HCT116 (cell line): ENCODE measurements around the gene NUCB2. TPM values are rescaled to one million over a fixed set of nuclear protein-coding genes. Genes with fewer than 3 reads are reported as not detected.

ENCODE experiments used
- ATAC-seq: fragments of 200-7000 bp; cut with Tn5 transposase; 2 replicates; pipeline ENCODE4 v1.9.1; 2020; ENCODE audit warnings: mild to moderate bottlenecking, moderate library complexity
- BruUV-seq: library from RNA; stranded (reverse); fragments of 400-500 nt; replicated peaks from 2 replicates; lab custom pipeline; 2021; lab: Mats Ljungman, UMichigan
- CTCF ChIA-PET: fragments of 300-600 bp; sonication (Branson Sonifier 250); formaldehyde crosslinking; loops from one replicate; lab custom pipeline; 2021; ENCODE audit warnings: antibody characterized with exemption; lab: Charles Lee
- POLR2A ChIA-PET: fragments of 300-600, 350-600 bp; sonication (Branson Sonifier 250); formaldehyde crosslinking; loops from one replicate; lab custom pipeline; 2021; ENCODE audit warnings: antibody characterized with exemption; lab: Charles Lee
- RAD21 ChIA-PET, 2 experiments: fragments of 300-600 bp; sonication (Branson Sonifier 250); formaldehyde crosslinking; loops; one replicate each; lab custom pipeline; 2023; ENCODE audit warnings: low total read pairs in 2 of 2; ENCODE audit not compliant: uncharacterized antibody in 2 of 2, unreplicated experiment in 2 of 2, low non-redundant PET in 1 of 2; lab: Charles Lee
- DNase-seq: peaks from one replicate; pipeline ENCODE4 v3.0.0-alpha.2; 2010; ENCODE audit warnings: low read depth, low spot score
- H2AFZ ChIP-seq: fragments of 200-600 bp; shearing (Covaris generic), sonication (generic); 2 replicates; pipeline ENCODE4 v1.6.1; 2017; ENCODE audit warnings: low read depth, mixed run types, mixed read lengths, antibody characterized with exemption, low read length; ENCODE audit not compliant: poor library complexity, severe bottlenecking
- H3K27ac ChIP-seq: 2 replicates; pipeline ENCODE4 v1.5.1; 2012; ENCODE audit warnings: low read depth, low read length
- H3K27me3 ChIP-seq: fragments of 200-600 bp; sonication (generic); 2 replicates; pipeline ENCODE4 v1.6.1; 2016; ENCODE audit warnings: mixed run types, low read length, mixed read lengths; ENCODE audit not compliant: insufficient read depth
- H3K36me3 ChIP-seq, 2 experiments: fragments of 200-500 bp in 1 of 2; fragments of 200-600 bp in 1 of 2; sonication (Bioruptor generic) in 1 of 2; sonication (generic) in 1 of 2; 2 replicates each; pipeline versions ENCODE4 v1.5.1 to v1.6.1; 2014 to 2016; ENCODE audit warnings: low read length in 2 of 2, inconsistent platforms in 1 of 2, mixed read lengths in 1 of 2, mixed run types in 1 of 2; ENCODE audit not compliant: insufficient read depth in 2 of 2, control insufficient read depth in 1 of 2
- H3K4me1 ChIP-seq, 2 experiments: fragments of 200-600 bp in 1 of 2; sonication (generic) in 1 of 2; 2 replicates each; pipeline versions ENCODE4 v1.5.1 to v1.6.1; 2012 to 2017; ENCODE audit warnings: low read length in 2 of 2, inconsistent platforms in 1 of 2, mild to moderate bottlenecking in 1 of 2, mixed read lengths in 1 of 2, mixed run types in 1 of 2, moderate library complexity in 1 of 2; ENCODE audit not compliant: insufficient read depth in 2 of 2, control insufficient read depth in 1 of 2
- H3K4me2 ChIP-seq: fragments of 200-600 bp; sonication (generic); 2 replicates; pipeline ENCODE4 v1.6.1; 2017; ENCODE audit warnings: mixed run types, low read length, mixed read lengths
- H3K4me3 ChIP-seq, 2 experiments: fragments of 200-600 bp in 1 of 2; sonication (generic) in 1 of 2; replicated peaks in 1 of 2; 2 replicates each; pipeline ENCODE4 v1.5.1; 2011 to 2016; ENCODE audit warnings: low read length in 2 of 2, control low read depth in 1 of 2, low read depth in 1 of 2, mild to moderate bottlenecking in 1 of 2, mixed read lengths in 1 of 2, mixed run types in 1 of 2
- H3K79me2 ChIP-seq: fragments of 200-600 bp; sonication (generic); 2 replicates; pipeline ENCODE4 v1.6.1; 2017; ENCODE audit warnings: mild to moderate bottlenecking, mixed run types, low read length, moderate library complexity, mixed read lengths; ENCODE audit not compliant: insufficient read depth
- H3K9ac ChIP-seq: fragments of 200-600 bp; sonication (generic); 2 replicates; pipeline ENCODE4 v1.6.1; 2016; ENCODE audit warnings: low read length, mixed read lengths
- H3K9me2 ChIP-seq: fragments of 200-600 bp; sonication (generic), shearing (Covaris generic); 2 replicates; pipeline ENCODE4 v1.6.1; 2017; ENCODE audit warnings: mixed run types, mild to moderate bottlenecking, moderate library complexity; ENCODE audit not compliant: insufficient read depth
- H3K9me3 ChIP-seq, 2 experiments: fragments of 200-500 bp in 1 of 2; fragments of 200-600 bp in 1 of 2; sonication (Bioruptor generic) in 1 of 2; sonication (generic) in 1 of 2; 2 replicates each; pipeline ENCODE4 v1.6.1; 2014 to 2017; ENCODE audit warnings: low read length in 2 of 2, mixed read lengths in 2 of 2, inconsistent platforms in 1 of 2, low read depth in 1 of 2, mild to moderate bottlenecking in 1 of 2, mixed run types in 1 of 2, moderate library complexity in 1 of 2; ENCODE audit not compliant: control insufficient read depth in 1 of 2, insufficient read depth in 1 of 2
- H4K20me1 ChIP-seq: fragments of 200-600 bp; sonication (generic), shearing (Covaris generic); 2 replicates; pipeline ENCODE4 v1.6.1; 2017; ENCODE audit warnings: mixed run types, mild to moderate bottlenecking, moderate library complexity; ENCODE audit not compliant: insufficient read depth
- EZH2 ChIP-seq: fragments of 200-600 bp; sonication (generic); IDR thresholded peaks from 2 replicates; pipeline ENCODE4 v1.6.1; 2017; ENCODE audit warnings: antibody characterized with exemption, mixed run types
- EZH2phosphoT487 ChIP-seq: fragments of 200-600 bp; IDR thresholded peaks from 2 replicates; pipeline ENCODE4 v1.6.1; 2018; ENCODE audit warnings: antibody characterized with exemption, borderline replicate concordance
- POLR2A ChIP-seq: IDR thresholded peaks from 2 replicates; pipeline ENCODE4 v1.7.0; 2011; ENCODE audit warnings: borderline replicate concordance; ENCODE audit not compliant: insufficient read depth, insufficient read length; ENCODE audit errors: extremely low read depth
- RAD21 ChIP-seq: IDR thresholded peaks from 2 replicates; pipeline ENCODE4 v1.6.1; 2012; ENCODE audit warnings: low read depth, mild to moderate bottlenecking
- REST ChIP-seq: IDR thresholded peaks from 2 replicates; pipeline ENCODE4 v1.6.1; 2012; ENCODE audit warnings: low read depth
- SRF ChIP-seq: IDR thresholded peaks from 2 replicates; pipeline ENCODE4 v1.6.1; 2012; ENCODE audit warnings: low read depth
- YY1 ChIP-seq: IDR thresholded peaks from 2 replicates; pipeline ENCODE4 v1.6.1; 2011; ENCODE audit warnings: low read length, low read depth, moderate library complexity, mild to moderate bottlenecking; ENCODE audit not compliant: insufficient replicate concordance; ENCODE audit errors: extremely low read depth
- ZFX ChIP-seq: fragments of 450-650 bp; IDR thresholded peaks from 2 replicates; pipeline ENCODE4 v1.6.1; 2017
- ZNF274 ChIP-seq: fragments of 200-500 bp; sonication (Bioruptor generic); IDR thresholded peaks from 2 replicates; pipeline ENCODE4 v1.6.1; 2014; ENCODE audit warnings: mild to moderate bottlenecking, low read depth, low read length, inconsistent platforms
- intact Hi-C: fragments of 100-400 bp; cut with micrococcal nuclease; formaldehyde crosslinking; loops from 2 replicates; pipeline ENCODE4 v1.10.0; 2022
- total RNA-seq: library from RNA; stranded (reverse); gene quantifications from one replicate; pipeline ENCODE4 v1.2.1, GENCODE V29; 2021; ENCODE audit not compliant: unreplicated experiment
- TF ChIP-seq, protein P1 (sequence below), 3 experiments: fragments of 200-600 bp in 1 of 3; sonication (generic) in 1 of 3; IDR thresholded peaks in 2 of 3; conservative IDR thresholded peaks in 1 of 3; 2 replicates each; pipeline ENCODE4 v1.5.1; 2012 to 2017; ENCODE audit warnings: low read depth in 2 of 3, low read length in 2 of 3, antibody characterized with exemption in 1 of 3, borderline replicate concordance in 1 of 3, control low read depth in 1 of 3, mild to moderate bottlenecking in 1 of 3, mixed read lengths in 1 of 3, mixed run types in 1 of 3, moderate library complexity in 1 of 3; ENCODE audit not compliant: insufficient read depth in 1 of 3

NUCB2 gene
- total RNA-seq, 1 experiment from 2014 or later, result 40.6 TPM

DNA sequence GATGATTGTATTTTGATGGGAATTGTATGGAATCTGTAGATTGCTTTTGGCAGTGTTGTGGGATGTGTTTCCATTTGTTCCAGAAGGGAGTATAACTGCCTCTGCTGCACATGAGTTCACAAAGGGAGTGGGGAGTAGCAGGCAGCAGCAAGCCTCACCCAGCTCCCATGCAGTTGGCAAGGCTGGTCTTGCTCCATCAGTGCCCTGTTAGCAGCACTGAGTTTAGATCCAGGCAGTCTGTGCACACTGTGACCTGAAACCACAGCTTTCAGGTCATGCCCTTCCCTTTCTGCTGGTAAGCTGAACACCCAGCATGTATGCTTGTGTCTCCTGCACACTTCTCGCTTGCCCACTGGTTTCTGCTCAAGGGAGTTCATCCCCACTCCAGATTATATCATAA, 3.7 kb upstream of the NUCB2 start:
- peaks cover 10 to 38% of the 10 kb centered on the region in 2 experiments; a peak in 3 of 4 replicates for H3K4me1 ChIP-seq
- H3K9ac ChIP-seq, result no peak overlapping the region
- H3K79me2 ChIP-seq, result no peaks in the 10 kb centered on the region
- POLR2A ChIA-PET, result no interaction called here
- no peaks in the 10 kb centered on the region for H3K27me3 ChIP-seq
- H3K9me2 ChIP-seq, result no peaks in the 10 kb centered on the region
- H2AFZ ChIP-seq, result peak overlapping the region; percentile 48
- CTCF ChIA-PET, result no interaction called here
- RAD21 ChIA-PET, result no interaction called here
- H3K9me3 ChIP-seq, result no peaks in the 10 kb centered on the region
- TF ChIP-seq YY1, result no peak
- no peak for TF ChIP-seq ZNF274
- no peak for TF ChIP-seq RAD21
- no peak for TF ChIP-seq REST
- TF ChIP-seq, protein P1, sequence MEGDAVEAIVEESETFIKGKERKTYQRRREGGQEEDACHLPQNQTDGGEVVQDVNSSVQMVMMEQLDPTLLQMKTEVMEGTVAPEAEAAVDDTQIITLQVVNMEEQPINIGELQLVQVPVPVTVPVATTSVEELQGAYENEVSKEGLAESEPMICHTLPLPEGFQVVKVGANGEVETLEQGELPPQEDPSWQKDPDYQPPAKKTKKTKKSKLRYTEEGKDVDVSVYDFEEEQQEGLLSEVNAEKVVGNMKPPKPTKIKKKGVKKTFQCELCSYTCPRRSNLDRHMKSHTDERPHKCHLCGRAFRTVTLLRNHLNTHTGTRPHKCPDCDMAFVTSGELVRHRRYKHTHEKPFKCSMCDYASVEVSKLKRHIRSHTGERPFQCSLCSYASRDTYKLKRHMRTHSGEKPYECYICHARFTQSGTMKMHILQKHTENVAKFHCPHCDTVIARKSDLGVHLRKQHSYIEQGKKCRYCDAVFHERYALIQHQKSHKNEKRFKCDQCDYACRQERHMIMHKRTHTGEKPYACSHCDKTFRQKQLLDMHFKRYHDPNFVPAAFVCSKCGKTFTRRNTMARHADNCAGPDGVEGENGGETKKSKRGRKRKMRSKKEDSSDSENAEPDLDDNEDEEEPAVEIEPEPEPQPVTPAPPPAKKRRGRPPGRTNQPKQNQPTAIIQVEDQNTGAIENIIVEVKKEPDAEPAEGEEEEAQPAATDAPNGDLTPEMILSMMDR (IDR thresholded peaks at IDR 0.05 in 2 of 3, conservative IDR thresholded peaks at IDR 0.05 in 1 of 3; ENCODE audit: borderline replicate concordance in 1 of 3, insufficient read depth in 1 of 3, low read depth in 2 of 3, low read length in 2 of 3), result no peak
- no peak for TF ChIP-seq POLR2A
- no peak for TF ChIP-seq ZFX
- no peak for TF ChIP-seq EZH2phosphoT487
- no peak for TF ChIP-seq SRF
- no peak for TF ChIP-seq EZH2
- TF ChIP-seq, all 23 proteins: peak for 0
- no peaks in the 10 kb centered on the region for H3K36me3 ChIP-seq
- H3K4me2 ChIP-seq, result no peak overlapping the region
- no peak for DNase-seq
- H3K4me3 ChIP-seq, result no peak overlapping the region
- no peak for ATAC-seq
- BruUV-seq, result no TSS peak
- intact Hi-C loops, result no loop called here
- no peaks in the 10 kb centered on the region for H4K20me1 ChIP-seq
- H3K27ac ChIP-seq, result no peak overlapping the region
